Measurements from ENCODE around the gene PCNX4. TPM values are rescaled to one million over a fixed set of nuclear protein-coding genes. Genes with fewer than 3 reads are reported as not detected.

Gene PCNX4
- total RNA-seq, 1 donor from 2014 or later: 68.7 TPM

DNA sequence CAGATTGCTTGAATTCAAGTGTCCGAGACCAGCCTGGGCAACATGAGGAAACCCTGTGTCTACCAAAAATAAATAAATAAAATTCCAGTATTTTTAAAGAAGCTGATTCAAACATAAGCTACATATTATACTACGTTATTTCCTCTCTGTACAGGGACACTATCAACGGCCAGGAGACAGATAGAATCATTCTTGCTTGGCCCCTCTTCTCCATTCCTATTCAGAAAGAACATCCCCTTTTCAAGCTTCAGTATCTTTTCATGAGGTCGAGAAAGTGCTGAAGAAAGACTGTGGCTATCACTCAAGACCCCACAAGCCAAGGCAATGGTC, 73.8 kb downstream of the PCNX4 start:
- peak overlapping the region; percentile 89 for H3K4me3 Mint-ChIP-seq (ENCODE audit: unreplicated experiment)
- H3K27ac Mint-ChIP-seq (ENCODE audit: unreplicated experiment): peak overlapping the region; percentile 25
- peaks cover 10% of the 10 kb centered on the region for H3K27me3 Mint-ChIP-seq (ENCODE audit: unreplicated experiment)
- peaks cover 9% of the 10 kb centered on the region for H3K4me1 Mint-ChIP-seq (ENCODE audit: unreplicated experiment)
- TF ChIP-seq, protein P1, sequence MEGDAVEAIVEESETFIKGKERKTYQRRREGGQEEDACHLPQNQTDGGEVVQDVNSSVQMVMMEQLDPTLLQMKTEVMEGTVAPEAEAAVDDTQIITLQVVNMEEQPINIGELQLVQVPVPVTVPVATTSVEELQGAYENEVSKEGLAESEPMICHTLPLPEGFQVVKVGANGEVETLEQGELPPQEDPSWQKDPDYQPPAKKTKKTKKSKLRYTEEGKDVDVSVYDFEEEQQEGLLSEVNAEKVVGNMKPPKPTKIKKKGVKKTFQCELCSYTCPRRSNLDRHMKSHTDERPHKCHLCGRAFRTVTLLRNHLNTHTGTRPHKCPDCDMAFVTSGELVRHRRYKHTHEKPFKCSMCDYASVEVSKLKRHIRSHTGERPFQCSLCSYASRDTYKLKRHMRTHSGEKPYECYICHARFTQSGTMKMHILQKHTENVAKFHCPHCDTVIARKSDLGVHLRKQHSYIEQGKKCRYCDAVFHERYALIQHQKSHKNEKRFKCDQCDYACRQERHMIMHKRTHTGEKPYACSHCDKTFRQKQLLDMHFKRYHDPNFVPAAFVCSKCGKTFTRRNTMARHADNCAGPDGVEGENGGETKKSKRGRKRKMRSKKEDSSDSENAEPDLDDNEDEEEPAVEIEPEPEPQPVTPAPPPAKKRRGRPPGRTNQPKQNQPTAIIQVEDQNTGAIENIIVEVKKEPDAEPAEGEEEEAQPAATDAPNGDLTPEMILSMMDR (IDR thresholded peaks at IDR 0.05; ENCODE audit: unreplicated experiment): no peak
- H3K9me3 Mint-ChIP-seq (ENCODE audit: unreplicated experiment): no peaks in the 10 kb centered on the region
- DNase-seq (ENCODE audit: low spot score): no peak
- peaks cover 4% of the 10 kb centered on the region for H3K36me3 Mint-ChIP-seq (ENCODE audit: low read depth, unreplicated experiment)

DNA sequence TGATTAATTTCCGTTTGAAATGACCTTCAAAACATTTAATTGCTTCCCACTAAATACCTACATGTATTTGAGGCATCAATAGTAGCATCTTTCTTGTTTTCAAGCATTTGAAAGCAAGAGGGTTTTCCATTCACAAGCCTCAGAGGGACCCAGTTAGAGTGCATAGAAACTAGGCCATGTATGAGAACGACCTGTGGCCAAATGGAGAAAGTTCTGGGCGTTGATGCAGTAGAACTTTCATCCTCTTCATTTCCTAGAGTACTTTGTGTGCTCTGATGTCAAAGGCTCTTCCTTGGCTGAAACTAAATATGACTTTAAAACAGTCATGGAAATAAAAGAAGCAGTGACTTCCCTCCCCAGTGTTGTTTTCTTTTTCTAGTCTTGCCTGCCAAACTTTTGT, 74.4 kb downstream of the PCNX4 start:
- Mint-ChIP-seq H3K36me3 (ENCODE audit: low read depth, unreplicated experiment) (peaks cover 4% of the 10 kb centered on the region), H3K9me3 (ENCODE audit: unreplicated experiment) (no peaks in the 10 kb centered on the region), H3K4me1 (ENCODE audit: unreplicated experiment) (peaks cover 9% of the 10 kb centered on the region), H3K27me3 (ENCODE audit: unreplicated experiment) (peaks cover 13% of the 10 kb centered on the region), H3K4me3 (ENCODE audit: unreplicated experiment) (peak overlapping the region; percentile 89), H3K27ac (ENCODE audit: unreplicated experiment) (peak overlapping the region; percentile 42)
- no peak for DNase-seq (ENCODE audit: low spot score)
- TF ChIP-seq, protein P1 (IDR thresholded peaks at IDR 0.05; ENCODE audit: unreplicated experiment): no peak

DNA sequence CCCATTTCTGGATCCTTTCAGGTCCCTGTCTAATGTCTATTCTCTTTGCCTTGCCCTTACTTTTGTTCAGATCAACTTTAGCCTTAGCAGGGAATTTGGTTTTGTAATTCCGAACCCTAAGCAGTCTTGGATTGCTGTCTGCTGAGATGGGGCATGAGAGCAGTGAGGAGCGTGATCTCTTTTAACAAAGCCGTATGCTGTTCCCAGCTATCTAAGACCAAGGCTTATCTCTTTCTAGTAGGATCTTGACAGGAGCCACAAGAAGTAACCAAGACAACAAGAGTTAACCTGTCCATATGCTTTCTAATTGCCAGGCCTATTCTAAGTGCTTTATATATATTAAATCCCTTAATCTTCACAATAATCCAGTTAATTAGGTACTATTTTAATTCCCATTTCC, 78.0 kb downstream of the PCNX4 start:
- no peak overlapping the region for H3K4me3 Mint-ChIP-seq (ENCODE audit: unreplicated experiment)
- H3K36me3 Mint-ChIP-seq (ENCODE audit: low read depth, unreplicated experiment): no peaks in the 10 kb centered on the region
- H3K9me3 Mint-ChIP-seq (ENCODE audit: unreplicated experiment): no peaks in the 10 kb centered on the region
- TF ChIP-seq, protein P1 (IDR thresholded peaks at IDR 0.05; ENCODE audit: unreplicated experiment): no peak
- no peak for DNase-seq (ENCODE audit: low spot score)
- H3K4me1 Mint-ChIP-seq (ENCODE audit: unreplicated experiment): peaks cover 6% of the 10 kb centered on the region
- H3K27ac Mint-ChIP-seq (ENCODE audit: unreplicated experiment): no peak overlapping the region
- peaks cover 6% of the 10 kb centered on the region for H3K27me3 Mint-ChIP-seq (ENCODE audit: unreplicated experiment)

DNA sequence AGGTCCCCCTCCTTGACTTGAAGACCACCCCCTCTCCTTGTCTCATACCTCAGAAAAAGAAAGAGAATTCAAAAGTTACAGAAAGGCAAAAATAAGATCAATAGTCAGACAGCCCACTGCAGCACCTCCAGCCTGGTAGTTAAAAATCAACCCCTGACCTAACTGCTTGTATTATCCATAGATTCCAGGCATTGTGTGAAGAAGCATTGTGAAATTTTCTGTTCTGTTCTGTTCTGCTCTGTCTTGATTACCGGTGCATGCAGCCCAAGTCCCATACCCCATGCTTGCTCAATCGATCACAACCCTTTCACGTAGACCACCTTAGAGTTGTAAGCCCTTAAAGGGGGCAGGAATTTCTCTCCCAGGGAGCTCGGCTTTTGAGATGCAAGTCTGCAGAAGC, 79.2 kb downstream of the PCNX4 start:
- Mint-ChIP-seq H3K27me3 (ENCODE audit: unreplicated experiment) (peaks cover 2% of the 10 kb centered on the region), H3K9me3 (ENCODE audit: unreplicated experiment) (no peaks in the 10 kb centered on the region), H3K27ac (ENCODE audit: unreplicated experiment) (no peak overlapping the region), H3K36me3 (ENCODE audit: low read depth, unreplicated experiment) (no peaks in the 10 kb centered on the region), H3K4me1 (ENCODE audit: unreplicated experiment) (peaks cover under 1% of the 10 kb centered on the region), H3K4me3 (ENCODE audit: unreplicated experiment) (no peak overlapping the region)
- no peak for DNase-seq (ENCODE audit: low spot score)
- TF ChIP-seq, protein P1 (IDR thresholded peaks at IDR 0.05; ENCODE audit: unreplicated experiment): no peak

DNA sequence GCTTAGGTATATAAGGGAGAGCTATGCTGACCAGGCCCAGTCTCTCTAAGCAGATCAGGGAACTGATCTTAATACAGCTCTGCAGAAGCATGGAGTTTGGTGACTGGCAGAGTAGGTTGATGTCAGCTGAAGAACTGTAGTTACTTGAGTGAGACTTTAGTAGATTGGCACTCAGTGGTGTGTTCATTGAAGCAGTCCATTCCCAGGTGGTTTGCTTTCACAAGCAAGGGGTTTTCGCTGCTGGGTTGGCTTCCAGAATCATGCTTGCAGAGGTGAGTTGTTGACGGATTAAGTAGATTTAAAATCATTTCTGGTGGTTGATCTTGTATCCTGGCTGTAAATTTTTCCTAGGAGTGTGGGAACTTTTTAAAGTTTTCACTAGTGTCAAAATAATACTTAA, 80.0 kb downstream of the PCNX4 start:
- Mint-ChIP-seq H3K4me1 (ENCODE audit: unreplicated experiment) (no peaks in the 10 kb centered on the region), H3K27ac (ENCODE audit: unreplicated experiment) (no peak overlapping the region), H3K27me3 (ENCODE audit: unreplicated experiment) (peaks cover 2% of the 10 kb centered on the region), H3K36me3 (ENCODE audit: low read depth, unreplicated experiment) (no peaks in the 10 kb centered on the region), H3K9me3 (ENCODE audit: unreplicated experiment) (no peaks in the 10 kb centered on the region), H3K4me3 (ENCODE audit: unreplicated experiment) (no peak overlapping the region)
- TF ChIP-seq, protein P1 (IDR thresholded peaks at IDR 0.05; ENCODE audit: unreplicated experiment): no peak
- DNase-seq (ENCODE audit: low spot score): no peak
